CD1c-positive myeloid dendritic cell (primary cell): Measurements from ENCODE around the gene LENG9.

Experiments
- DNase-seq: peaks from one replicate; pipeline ENCODE4 v3.0.0-alpha.2; 2016; ENCODE audit errors: extremely low spot score

Gene LENG9

DNA sequence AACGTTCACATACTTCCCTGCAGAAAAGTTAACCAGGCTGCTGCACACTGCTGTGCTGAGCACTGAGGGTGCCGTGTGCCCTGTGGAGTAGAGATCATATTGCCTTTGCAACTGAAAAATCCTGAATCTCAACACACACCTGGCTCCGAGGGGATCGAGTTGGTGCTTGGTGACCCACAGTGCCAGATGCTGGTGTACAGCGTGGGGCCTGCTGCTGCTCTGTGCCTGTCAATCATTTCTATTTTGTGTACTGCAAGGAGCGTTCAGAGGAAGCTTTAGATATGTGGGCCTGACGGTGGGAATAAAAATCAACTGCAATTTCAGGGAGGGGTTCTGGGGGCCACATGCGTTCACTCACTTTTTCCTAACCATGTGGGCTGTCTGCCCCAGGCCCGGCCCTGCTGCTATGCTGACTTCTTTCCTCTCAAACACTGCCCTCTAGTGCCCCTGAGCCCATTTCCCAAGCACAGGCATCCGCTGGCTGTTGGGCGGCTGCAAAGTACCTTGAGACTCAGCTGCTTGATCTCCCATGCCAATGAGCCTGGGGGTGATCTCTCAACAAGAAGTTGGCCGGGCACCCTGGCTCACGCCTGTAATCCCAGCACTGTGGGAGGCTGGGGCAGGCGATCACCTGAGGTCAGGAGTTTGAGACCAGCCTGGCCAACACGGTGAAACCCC, 24.3 kb downstream of the LENG9 start:
- no peak for DNase-seq

DNA sequence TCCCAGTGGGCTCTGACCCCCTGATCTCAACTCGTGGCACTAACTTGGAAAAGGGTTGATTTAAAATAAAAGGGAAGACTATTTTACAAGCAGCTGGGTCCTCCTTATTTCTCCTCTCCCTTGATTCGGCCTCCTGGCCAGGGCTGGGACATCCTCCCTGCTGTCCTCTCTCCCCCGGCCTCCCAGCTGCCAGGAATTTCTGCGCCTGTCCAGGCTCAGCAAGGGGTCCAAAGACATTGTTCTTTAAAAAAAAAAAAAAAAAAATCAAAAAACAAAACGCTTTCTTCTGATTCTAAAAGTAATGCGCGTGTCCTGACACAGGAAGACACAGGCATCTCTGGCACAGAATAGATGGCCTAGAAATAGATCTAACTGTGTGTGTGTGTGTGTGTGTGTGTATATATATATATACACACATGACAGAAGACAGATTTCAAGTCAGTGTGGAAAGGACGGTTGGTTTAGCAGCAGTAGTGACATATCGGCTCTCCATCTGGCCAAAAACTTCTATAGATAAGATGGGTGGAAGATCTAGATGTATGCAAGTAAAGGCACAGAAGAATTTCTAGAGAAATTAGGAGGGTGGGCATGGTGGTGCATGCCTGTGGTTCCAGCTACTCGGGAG, 26.8 kb downstream of the LENG9 start:
- DNase-seq: no peak

DNA sequence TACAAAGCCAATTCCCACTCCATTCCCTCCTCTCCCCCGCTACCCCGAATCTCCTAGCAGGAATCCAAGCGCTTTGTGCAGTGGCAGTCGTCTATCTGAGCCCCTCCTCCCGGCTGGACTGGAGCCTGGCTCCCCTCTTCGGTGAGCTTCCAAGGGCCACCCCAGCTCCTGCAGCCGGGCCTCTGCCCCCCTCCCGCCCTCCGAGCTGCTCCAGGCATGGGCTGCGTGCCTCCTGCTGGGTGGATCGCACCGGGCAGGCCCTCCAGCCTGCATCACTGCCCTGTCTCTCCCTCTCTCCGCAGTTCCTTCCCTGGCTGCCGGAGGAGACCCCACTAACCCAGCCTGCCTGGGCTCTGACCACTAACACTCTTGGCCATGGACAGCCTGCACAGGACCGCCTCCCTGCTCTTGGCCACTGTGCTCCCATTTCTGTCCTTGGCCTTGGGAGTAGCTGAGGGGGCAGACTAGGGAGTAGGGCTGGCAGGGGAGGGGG, 27.5 kb downstream of the LENG9 start:
- DNase-seq: no peak

DNA sequence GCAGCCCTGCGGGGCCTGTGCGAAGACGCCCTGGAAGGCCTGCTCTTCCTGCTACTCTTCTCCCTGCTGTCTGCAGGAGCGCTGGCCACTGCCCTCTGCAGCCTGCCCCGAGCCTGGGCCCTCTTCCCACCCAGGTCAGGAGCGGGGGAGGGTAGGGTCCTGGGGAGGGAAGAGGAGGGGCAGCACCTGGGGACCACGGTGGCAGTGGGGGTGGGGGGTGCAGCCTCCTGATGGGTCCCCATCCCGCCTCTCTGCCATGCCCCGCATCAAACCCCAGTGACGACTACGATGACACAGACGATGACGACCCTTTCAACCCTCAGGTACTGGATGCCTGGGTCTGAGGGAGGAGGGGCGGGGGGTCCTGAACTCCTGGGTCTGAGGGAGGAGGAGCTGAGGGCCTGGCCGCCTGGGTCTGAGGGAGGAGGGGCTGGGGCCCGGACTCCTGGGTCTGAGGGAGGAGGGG, 28.0 kb downstream of the LENG9 start:
- DNase-seq: no peak

DNA sequence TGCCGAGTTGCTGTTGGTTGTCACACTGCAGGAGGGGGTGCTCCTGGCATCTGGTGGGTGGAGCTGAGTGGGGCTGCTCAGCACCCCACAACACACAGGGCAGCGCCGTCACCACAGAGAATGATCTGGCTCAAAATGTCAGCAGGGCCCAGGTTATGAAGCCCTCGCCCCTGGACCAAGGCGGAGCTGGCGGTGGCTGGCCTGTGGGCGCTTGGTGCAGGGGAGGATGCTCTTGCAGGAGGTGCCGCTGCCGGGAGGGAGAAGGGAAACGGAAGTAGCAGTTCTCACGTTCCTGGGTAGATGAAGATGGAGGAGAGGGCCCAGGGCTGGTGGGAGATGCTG, 28.7 kb downstream of the LENG9 start:
- DNase-seq: no peak

DNA sequence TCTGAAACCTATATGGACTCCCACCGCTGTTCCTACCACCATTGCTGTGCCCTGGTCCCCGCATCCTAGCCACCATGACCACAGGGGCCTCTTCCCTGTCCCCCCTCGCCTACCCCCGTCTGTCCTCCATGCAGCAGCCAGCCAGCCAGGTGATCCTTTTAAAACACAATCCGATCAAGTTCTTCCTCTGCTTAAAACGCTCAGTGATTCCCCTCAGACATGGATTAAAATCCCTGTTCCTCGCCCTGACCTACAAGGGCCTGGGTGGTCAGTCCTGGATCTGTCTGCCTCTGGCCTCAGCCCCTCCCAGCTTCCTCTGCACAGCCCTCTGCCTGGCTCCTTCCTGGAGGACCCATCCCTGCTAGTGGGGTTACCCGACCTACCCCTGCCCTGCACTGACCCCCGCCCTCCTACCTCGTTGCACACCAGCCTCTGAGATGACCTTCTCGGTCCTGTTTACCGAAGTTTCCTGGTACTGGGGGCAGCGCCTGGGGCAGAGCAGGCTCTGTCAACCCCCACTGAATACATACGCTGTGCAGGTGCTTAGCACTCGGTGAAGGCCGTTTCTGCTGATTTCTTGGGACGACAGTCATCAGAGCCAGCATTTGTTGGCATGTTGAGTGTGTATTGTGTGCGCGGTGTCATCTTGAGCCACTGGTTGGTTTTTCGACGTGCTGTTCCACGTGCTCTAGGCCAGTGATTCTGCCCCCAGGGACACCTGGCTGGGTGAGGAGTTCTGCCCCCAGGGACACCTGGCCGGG, 29.3 kb downstream of the LENG9 start:
- DNase-seq: no peak

DNA sequence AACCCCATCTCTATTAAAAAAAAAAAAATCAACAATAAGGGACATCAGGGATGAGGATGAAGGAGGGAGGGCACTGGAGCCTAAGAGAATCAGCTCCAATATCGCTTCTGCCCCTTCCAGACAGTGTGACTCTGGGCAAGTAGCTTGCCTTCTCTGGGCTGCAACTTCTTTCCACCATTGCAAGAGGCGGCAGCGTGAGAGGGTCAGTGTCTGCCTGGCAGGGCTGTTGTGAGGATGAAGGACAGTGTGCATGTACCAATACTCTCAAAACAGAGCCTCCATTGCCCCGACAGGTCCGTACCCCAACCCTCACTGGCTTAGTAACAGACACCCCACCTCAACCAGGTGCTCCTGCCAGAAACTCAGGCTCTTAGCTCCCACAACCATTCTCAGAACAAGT, 29.9 kb downstream of the LENG9 start:
- no peak for DNase-seq

DNA sequence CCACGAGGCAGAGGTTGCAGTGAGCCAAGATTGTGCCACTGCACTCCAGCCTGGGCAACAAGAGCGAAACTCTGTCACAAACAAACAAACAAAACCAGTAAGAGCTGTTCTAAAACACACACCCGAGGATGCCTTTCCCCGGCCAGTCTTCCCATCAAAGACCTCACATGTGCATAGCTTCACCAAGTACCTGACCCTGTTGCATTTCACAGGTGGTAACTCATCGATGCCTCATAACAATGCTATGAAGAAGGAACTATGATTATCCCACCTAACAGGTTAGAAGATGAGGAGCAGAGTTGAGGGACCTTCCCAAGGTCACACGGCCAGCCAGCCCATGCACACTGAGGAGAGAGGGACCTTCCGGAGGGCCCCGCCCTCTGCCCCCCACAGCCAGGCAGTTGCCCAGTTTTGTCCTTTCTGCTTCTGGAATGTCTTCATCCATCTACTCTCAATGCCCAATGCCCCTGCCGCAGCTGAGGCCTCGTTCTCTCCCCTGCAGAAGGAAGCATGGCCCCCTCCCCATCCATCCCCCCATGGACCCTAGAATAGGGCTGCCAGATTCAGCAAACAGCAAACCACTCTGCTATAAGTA, 31.3 kb downstream of the LENG9 start:
- DNase-seq: no peak

DNA sequence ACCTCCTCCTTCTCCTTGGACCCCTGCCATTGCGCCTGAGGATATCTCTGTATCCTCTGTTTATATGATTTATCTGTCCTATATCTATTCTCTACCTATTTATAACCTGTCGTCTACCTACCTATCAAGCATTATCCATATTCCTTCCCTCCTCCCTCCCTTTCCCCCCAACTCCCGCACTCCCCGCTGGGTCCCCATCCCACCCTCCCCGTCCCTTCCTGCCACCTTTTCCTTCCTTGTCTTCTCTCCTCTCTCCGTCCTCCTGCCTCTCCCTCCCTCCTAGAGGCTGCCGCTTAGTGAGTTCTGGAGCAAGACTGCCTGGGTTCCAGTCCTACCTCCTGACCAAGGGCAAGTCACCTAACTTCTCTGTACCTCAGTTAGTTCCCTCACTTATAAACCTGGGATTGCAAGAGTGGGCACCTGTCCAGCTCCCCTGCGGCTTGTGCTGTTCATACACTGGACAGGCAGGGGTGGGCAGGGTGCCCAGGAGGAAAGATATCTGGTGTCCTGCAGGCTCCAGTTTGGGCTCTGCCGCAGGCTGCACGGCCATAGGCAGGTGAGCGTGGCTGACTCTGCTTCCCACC, 32.2 kb downstream of the LENG9 start:
- no peak for DNase-seq

DNA sequence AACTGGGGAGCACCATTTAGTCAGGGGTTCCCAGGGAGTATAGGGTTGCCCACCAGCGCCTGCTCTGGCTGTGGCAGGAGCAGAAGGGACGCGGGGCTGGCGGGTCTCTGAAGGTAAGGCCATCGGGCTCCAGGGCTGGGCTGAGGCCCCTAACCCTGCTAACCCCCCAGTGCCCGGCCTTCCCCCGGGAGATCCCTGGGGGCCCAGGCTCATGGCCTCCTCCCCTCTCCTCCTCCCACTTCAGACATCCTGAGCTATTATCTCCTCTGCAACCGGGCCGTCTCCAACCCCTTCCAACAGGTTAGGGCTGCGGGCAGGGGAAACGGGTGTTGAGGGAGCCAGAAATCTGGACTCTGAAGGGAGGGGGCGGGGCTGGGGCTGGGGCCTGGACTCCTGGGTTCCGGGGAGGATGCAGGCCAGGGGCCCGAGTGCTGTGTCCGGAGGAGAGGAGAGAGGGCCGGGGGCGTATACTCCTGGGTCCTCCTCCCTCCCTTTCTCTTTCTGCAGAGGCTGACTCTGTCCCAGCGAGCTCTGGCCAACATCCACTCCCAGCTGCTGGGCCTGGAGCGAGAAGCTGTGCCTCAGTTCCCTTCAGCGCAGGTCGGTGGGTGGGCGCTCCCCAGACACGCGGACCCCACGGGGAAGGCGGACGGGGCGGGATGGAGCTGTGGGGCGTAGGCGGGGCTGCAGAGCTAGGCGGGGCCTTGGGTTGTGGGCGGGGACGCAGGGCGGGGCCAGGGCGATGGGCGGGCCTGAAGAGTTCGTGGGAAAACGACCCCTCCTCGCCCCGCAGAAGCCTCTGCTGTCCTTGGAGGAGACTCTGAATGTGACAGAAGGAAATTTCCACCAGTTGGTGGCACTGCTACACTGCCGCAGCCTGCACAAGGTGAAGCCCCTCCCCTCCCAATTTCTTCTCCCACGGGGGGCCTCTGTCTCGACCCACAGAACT, 33.0 kb downstream of the LENG9 start:
- peak; percentile 39 for DNase-seq

DNA sequence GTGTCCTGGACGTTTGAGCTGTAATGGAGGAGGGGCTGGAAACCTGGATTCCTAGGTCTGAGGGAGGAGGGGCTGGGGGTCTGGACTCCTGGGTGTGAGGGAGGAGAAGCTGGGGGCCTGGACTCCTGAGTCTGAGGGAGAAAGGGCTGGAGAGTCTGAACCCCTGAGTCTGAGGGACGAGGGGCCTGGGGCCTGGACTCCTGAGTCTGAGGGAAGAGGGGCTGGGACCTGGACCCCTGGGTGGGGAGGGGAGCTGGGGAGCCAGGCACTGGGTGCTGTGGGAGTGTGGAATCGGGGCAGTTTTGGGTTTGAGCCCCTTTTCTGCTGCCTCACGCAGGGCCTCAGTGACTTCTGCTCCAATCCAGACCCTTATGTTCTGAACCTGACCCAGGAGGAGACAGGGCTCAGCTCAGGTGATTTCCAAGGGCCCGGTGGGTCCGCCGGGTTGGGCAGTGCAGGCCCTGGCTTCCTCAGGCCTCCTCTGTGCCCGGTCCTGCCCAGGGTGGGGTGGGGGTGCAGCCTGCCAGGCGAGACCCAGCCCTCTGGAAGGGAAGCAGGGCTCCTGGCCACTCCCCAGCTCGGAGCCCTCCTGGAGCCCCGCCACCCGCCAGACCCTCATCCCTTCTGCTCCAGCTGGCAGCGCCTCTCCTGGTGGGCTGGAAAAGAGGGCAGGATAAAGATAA, 33.9 kb downstream of the LENG9 start:
- DNase-seq: no peak

DNA sequence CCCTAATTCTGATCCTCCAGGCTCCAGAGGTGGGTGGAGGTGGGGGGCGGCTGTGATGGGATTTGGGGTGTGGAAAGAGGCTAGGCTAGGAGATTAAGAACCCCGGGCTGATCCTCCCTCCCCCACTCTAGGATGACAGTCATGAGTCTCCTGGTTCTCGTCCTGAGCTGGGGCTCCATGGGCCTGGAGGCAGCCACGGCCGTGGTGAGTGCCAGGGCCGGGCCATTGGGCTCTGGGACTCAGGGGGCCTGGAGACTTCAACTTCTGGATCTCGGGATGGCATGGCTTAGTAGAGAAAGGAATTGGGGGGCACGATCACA, 34.4 kb downstream of the LENG9 start:
- DNase-seq: no peak

DNA sequence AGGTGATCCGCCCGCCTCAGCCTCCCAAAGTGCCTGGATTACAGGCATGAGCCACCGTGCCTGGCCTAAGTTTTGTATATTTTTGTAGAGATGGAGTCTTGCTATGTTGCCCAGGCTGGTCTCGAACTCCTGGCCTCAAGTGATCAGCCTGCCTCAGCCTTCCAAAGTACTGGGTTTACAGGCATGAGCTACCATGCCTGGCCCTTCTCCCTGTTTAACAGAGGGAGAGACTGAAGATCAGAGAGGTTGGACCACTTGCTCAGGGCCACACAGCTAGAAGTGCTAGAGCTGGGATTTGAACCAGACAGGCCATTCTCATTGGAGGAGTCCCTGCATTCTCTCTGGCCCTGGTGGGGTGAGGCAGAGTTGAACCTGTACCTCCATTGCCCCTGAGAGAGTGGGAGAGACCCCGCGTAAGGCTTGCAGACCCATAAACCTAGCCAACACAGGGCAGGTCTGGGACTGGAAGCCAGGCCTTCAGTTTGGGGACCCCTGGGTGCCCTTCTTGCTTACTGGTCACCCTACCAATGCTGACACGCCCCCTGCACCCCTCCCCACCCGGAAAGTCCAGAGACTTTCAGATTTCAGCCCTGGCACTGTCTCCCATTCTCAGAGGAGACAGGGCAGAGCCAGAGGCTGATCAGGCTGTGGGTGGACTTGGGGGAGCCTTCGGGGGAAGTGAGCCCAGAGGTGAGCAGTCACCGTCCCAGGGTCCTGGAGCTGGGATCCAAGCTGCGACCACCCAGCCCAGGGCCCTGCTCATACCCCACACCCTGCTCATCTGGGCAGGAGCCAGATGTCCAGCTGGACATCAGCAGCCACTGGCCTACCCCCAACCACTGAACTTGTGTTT, 35.0 kb downstream of the LENG9 start:
- no peak for DNase-seq

DNA sequence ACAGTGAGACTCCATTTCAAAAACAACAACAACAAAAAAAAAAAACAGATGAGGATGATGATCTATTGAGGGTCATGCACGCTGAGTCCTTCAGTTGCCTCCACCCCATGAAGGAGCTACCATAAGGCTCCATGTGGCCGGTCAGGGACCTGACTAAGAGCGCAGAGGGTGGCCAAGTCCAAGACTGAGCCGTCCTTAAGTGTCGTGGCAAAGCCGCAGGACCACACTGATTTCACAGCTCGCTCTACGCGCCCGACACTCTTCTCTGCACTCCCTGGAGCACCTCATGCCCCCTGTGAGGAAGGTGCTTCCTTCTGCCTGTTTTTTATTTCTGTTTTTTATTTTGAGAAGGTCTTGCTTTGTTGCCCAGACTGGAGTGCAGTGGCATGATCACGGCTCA, 36.0 kb downstream of the LENG9 start:
- DNase-seq: no peak

DNA sequence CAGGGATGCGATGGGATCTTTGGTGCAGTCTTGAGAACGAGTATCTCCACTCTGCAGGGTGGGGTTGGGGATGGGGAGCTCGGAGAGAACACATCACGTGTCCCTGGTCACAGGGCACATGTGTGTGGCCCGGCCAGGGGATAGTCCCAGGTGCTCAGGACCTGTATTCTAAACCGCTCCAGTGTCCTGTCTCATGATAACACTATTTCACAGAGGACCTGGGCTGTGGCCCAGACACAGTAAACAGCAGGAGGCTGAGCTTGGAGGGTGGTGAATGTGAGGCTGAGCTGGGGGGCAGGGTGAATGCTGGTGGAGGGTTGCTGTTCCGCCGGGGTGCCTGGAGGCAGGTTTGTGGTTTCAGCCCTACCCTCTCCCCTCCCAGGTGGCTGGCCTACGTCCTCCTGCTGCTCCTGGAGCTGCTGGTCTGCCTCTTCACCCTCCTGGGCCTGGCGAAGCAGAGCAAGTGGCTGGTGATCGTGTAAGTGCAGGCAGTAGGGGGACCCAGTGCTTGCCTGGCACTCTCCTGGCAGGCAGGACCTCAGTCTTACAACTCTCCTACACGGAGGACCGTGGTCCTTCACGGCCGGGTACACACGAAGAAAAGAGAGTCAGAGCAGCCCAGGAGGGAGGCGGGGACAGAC, 37.2 kb downstream of the LENG9 start:
- no peak for DNase-seq

DNA sequence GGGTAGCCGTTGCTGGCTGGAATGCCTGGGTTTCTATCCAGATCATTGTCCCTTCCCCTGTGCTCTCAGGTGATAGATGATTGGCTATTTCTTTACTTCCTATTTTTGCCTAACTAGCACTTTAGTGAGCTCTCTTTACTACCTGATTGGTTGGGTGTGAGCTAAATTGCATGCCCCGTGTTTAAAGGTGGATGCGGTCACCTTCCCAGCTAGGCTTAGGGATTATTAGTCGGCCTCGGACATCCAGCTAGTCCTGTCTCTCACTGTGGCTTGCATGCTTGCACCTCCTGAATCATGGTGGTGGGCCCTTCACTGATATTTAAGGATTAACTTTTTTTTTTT, 38.2 kb downstream of the LENG9 start:
- no peak for DNase-seq

DNA sequence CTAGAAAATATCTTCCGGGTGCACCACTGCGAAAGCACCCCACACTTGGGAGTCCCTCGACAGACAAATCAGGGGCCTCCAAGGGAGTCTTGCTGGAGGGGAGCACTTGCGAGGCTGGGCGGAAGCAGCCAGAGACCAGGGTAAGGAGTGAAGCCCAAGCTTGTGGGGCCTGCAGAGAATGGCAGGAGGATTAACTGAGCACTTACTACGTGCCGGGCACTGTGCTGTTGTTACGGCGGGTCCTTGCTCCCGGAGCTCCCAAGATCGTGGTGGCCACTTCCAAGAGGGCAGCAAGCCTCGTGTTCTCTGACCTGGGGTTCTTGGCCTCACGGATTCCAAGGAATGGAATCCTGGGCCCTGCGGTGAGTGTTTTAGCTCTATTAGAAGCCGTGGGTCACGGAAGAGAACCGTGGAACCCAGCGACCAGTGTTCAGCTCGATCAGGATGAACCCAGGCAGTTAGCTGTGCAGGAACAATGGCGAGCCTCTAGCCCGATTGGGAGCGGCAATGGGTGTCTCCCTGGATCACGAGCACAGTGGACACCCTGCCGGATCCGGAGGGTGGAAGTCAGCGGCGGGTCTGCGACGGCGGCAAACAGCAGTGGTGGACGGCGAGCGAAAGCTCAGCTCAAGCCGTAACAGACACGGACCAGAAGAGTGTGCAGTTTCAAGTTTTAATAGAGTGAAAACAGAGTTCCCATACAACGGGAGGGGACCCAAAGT, 38.8 kb downstream of the LENG9 start:
- DNase-seq: no peak

DNA sequence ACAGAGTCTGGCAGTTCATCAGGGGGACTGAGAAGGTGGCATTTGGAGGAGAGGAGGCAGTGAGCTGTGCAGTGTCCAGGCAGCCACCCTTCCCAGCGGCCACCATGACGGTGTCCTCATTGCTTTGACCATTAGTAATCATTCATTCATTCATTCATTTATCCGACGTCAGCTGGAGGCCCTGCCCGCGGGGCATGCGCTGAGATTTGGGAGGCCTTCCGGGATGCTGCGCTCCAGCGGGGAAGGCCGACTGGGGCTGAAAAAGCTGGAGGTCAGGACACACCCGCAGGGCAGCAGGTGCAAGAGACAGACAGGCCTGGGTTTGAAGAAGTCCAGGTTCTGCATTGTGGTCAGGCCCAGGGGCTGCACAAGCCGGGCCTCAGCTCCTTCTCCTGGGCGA, 39.4 kb downstream of the LENG9 start:
- no peak for DNase-seq

DNA sequence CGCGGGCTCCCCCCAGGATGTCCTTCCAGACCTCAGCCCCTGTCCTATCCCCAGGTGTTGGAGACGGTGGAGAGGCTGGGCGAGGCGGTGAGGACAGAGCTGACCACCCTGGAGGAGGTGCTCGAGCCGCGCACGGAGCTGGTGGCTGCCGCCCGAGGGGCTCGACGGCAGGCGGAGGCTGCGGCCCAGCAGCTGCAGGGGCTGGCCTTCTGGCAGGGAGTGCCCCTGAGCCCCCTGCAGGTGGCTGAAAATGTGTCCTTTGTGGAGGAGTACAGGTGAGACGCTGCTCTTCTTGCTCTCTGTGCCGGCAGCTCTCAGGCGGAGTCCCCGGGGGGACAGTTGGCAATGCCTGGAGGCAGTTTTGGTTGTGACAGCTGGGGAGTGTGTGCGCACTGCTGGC, 41.4 kb downstream of the LENG9 start:
- no peak for DNase-seq
